GM19328 (cell line): ENCODE measurements around the gene TCEA2.
"Not testable (repeated sequence)": the region's sequence is repeated elsewhere in the genome, so short reads cannot be mapped to it uniquely, and the experiment has no call there.

Experiments
- ATAC-seq: cut with Tn5 transposase; IDR thresholded peaks from one replicate; pipeline ENCODE4 v1.9.1; 2021; ENCODE audit warnings: mild to moderate bottlenecking, moderate library complexity; ENCODE audit not compliant: unreplicated experiment

Gene TCEA2

DNA sequence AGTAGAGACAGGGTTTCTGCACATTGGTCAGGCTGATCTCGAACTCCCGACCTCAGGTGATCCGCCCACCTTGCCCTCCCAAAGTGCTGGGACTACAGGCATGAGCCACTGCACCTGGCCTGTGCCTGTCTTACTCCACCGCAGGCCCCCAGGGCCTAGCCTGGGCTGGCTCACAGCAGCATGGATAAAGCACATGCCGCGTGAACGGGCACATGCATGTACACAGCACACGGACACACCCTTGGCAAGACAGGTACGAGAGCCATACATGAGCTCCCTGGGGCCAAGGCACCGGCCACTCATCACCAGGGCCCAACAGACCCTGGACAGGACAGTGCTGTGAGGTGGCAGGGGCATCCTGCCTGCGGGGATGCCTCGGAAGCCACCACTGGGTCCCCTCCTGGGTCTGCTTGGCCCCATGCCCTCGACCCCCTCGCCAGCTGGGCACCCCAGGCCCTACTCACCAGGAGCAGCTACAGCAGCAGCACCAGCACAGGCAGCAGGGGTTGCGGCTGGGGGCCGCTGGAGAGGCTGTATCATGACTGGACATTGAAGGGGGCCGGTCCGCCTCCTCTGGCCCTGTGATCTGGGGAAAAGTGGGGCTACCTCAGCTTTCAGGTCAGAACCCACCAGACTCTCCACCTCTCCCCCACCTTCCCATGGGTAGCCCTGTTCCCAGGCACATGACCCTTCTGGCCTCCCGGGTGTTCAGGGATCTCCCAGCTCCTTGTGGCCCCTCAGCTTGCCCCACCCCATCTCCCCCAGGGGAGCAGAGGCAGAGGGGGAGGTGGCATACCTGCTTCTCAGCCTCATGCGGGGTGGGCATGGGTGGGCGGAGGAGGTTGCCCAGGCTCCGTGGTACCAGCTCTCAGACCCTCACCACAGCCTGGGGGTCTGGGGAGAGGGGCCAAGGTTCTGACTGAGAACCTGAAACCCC is 13.3 kb downstream of the TCEA2 start:
- no peak for ATAC-seq

DNA sequence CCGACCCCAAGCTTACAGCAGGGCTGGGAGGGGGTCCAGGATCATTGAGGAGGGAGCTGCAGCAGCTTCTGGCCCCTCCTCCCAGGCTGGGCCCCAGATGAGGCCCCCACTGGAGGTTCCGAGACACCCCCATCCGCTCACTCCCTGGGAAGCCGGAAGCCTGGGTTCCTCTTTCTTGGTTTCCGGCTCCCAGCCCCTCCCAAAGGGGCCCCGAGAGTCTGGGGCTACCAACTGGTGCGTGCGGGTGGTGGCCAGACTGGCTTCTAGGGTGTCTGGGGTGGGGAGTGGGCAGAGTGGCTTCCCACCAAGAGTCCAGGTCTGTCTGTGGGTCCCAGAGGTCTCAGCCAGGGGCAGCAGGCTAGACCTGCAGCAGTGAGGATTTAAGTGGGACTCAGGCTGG is 14.1 kb downstream of the TCEA2 start:
- ATAC-seq: no peak

DNA sequence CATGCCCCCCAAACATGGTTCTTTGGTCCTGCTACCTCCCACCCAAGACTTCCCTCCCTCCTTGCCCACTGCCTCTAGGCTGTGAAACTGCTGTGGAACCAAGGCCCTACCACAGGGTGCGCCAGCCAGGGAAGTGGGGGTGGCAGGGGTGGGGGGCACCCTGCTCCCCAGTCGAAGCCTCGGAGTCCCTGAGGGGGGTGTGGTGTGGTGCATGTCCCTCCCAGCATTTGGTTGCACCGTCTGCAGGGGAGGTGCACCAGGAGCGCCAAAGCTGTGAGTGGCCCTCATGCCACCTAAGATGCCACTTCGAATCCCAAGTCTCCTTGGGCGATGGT is 14.5 kb downstream of the TCEA2 start:
- no peak for ATAC-seq

DNA sequence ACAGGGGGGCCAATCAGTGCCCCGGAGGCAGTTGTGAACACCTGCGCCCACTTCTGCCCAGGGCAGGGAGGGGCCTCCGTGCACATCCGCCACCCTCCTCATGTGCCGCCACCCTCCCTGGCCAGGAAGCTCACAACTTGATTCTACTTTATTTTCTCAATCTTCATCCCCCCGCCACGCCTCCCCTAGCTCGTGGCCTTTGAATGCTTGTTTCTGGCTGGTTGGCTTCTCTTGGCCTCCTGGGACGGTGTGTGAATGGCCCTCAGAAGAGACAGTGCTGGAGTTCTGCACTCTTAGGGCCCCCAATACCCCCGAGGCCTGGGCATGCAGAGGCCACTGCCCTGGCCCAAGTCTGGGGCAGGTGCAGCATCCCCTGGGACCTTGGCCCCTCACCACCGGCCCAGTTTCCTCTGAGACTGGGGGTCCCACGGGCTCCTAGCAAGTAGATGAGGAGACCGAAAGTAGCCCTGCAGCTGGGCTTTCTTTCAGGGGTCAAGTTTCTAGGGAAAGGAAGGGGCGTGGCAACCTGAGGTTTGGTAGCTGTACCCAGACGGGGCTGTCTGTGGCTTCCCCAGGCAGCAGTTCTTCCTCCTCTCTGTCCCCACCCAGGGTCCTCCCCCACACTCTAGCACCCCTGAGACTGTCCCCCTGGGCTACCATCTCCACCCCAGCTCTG is 15.0 kb downstream of the TCEA2 start:
- no peak for ATAC-seq

DNA sequence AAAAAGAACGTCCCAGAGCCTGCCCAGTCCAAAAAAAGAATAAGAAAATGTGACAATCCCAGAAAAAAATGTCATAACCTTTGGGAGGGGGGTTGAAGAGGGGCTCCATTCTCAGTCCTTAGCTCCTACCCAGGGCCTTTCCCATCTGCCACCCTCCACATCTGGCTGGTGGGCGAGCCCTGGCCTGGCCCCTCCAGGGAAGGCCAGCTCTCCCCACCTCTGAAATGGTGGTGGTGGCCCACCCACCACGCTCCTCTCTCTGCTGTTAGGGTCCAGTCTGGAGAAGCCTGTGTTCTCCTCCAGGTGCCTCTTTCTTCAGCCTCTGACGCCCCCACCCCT is 15.9 kb downstream of the TCEA2 start:
- ATAC-seq: no peak

DNA sequence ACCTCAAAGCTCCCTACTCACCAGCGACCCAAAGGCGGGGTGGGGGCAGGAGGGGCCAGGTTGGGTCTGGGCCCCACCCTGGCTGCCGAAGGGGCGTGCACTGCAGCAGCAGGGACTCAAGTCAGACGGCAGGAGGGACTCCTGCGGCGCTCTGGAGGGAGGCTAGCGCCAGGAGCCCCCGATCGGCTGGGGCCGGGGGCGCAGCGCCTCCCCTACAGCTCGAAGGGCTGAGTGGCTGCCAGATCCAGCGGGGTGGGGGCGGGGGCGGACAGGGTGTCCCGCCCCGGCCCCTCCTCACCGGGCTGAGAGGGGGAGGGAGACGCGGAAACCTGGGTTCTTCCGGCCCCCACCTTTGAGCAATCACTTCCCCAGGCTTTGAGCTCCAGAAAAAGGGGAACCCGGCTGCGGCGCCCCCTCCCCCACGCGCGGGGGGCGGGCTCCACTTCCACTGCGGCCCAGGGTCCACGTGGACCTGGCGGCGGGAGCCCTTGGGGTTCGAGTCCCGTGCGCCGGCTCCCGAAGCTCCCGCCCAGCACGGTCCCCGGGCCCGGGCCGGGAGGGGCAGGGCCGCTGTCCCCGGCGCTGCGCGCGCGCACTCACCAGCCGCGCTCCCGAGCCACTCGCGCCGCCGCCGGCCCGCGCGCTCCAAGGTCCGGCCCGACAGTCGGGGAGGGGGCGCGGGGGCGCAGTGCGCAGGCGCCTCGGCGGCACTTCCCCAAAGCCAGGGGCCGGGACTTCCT is 16.4 kb downstream of the TCEA2 start, which contains the start of gene RGS19:
RGS19 (minus strand) TSS at position 246 of the 740 bp plus-strand sequence. CDS start 2,632 bp downstream, outside the sequence.
- peak; percentile 29 for ATAC-seq

DNA sequence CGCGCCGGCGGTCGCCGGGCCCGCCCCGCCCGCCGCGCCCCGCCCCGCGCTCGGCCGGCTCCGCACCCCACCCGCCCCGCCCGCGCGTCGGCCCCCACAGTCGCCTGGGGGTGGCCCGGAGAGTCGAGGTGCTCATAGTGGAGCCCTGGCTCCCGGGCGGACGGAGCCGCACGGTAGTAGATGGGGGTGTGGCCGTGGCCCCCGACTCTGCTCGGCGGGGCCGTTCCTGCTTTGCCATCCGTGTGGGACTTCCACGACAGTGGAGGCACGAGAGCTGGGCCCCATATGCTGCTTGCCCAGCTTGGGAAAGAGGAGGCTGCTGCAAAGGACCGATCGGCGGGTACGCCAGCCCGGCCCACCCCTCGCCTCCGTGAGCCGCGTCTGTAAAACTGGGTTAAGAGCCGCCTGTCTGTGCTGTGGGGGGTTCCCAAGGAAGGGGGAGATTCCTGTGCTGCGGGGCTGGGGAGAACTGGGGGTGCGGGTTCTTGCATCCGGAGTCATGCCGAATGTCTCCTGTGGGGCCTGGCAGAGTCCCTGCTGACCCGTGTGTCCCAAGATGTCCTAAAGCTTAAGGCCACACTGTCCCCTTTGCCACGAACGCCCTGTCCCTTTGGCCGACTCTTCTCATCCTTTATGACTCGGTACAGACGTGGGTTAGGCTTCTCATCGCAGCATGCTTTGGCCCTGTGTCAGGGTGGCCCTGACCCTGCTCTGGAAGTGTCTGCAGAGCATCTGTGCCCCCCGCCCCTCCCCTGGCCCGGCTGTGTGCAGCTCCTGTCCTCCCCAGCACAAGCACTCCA is 17.2 kb downstream of the TCEA2 start, which contains the start of gene OPRL1:
OPRL1 (plus strand) TSS at position 70 of the 800 bp plus-strand sequence. CDS start 12,639 bp downstream, outside the sequence.
- ATAC-seq: no peak

DNA sequence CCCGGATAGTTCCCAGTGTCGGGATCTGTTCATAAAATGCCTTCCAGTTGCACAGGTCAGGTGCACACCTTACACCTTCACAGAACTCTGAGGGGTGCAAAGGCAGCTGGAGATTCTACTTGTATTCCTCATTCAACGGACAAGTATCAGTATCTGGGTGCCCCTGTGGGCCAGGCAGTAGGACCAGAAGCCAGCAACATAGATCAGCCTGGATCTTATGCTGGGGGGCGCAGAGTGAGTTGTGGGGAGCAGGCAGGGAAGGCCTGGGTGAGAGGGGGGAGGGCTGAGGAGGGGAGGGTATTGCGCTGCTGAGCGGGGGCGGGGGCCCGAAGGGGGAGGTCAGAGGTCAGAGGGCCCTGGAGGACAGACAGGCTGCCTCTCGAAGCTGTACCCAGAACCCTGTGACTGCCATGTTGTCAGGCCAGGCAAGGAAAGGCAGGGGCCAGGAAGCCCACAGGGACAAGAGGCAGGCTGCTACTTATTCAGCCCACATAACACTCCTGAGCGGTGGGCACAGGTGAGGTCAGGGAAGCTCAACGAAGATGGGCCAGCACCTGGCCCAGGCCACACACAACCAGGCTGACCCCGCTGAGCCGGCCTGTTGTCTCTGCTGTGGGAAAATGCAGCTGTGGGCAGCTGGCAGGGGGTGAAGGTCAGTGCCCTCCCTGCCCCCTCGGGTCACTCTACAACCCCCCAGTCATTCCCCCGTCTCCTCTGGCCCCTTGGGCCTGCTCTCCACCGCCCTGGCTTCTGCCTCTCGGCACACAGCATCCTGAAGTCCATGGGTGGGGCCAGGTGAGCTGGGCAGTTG is 18.0 kb downstream of the TCEA2 start:
- ATAC-seq: no peak

DNA sequence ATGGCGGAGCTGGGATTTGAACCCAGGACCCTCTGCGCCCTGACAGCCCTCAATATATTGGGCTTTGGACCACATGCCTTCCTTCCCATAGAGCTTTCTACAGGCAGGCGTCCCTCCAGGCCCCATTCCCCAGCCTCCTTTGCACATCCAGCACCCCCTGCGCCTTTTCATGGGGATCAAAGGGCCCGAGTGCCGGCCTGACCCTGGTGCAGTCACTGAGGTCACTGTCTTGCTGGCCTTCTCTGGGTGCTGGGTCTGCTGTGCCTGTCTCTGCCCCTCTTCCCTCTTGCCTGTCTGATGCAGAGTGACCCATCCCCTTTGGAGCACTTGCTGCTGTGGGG is 18.6 kb downstream of the TCEA2 start:
- no peak for ATAC-seq

DNA sequence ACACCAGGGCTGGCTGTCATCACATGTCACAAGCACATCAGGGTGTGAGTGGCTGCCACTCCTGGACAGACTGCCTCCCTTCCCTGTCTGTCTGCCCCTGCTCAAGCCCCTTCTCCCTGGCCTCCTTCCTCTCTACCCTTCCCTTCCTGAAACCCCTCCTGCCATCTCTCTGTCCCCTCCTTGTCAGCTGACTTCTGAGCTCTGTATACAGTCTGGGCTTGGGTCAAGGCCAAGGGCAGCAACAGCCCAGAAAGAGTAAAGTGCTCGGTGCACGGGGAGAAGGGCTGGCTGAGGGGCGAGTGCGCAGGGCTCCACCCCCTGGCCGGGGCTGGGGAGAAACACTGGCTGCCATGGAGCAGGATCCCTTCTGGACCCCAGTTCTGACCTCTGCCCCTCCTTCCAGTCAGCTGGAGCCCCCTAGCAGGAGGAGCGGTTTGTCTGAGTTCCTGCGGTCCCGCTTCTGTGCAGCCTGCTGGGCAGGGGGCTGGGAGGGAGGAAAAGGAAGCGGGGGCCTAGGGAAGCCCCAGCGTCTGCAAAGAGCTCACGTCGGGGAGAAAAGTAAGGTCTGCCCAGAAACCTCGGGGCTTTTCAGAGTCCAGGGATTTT is 19.2 kb downstream of the TCEA2 start:
- ATAC-seq: no peak

DNA sequence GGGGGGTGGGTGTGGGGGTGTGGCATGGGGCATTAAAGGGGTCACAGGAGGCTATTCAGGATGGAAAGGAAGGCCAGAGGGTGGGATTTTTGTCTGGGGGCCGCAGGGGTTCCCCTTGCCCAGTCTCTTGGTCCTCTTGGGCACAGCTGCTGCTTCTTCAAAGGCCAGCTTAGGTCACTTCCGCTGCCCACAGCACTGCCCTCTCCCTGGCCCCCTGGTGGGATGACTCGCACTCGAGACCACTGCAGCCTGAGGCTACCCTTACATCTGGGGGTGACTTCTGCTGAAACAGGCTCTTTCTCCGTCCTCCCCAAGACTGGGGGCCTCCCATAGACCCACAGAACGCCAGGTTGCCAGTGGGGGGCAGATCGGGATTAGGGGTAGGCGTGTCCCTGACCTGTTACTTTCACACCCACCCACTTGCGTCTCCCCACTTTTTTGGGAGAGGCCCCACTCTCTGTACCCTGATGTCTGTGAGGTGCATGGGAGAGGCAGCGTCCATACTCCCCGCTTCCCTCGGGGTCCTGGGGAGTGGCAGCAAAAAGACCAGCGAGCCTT is 19.9 kb downstream of the TCEA2 start:
- ATAC-seq: no peak

DNA sequence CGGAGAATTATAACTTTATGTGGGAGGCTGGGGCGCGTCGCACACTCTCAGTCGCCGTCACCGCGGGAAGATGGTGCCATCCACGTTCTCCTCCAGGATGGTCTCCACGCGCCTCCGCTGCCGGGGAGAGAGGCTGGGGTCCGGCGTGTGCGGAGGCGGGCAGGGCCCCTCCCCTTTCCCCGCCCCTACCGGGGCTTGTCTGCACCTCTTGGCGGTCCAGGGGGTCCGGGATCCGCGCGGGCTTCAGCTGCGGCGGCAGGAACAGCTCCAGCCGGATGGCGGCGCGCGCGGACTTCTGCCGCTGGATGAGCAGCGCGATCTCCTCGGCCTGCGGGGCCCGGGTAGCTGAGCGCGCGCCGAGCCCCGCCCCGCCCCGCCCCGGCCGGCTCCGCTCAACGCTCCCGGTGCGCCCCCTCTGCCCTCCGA is 20.4 kb downstream of the TCEA2 start:
- no peak for ATAC-seq

DNA sequence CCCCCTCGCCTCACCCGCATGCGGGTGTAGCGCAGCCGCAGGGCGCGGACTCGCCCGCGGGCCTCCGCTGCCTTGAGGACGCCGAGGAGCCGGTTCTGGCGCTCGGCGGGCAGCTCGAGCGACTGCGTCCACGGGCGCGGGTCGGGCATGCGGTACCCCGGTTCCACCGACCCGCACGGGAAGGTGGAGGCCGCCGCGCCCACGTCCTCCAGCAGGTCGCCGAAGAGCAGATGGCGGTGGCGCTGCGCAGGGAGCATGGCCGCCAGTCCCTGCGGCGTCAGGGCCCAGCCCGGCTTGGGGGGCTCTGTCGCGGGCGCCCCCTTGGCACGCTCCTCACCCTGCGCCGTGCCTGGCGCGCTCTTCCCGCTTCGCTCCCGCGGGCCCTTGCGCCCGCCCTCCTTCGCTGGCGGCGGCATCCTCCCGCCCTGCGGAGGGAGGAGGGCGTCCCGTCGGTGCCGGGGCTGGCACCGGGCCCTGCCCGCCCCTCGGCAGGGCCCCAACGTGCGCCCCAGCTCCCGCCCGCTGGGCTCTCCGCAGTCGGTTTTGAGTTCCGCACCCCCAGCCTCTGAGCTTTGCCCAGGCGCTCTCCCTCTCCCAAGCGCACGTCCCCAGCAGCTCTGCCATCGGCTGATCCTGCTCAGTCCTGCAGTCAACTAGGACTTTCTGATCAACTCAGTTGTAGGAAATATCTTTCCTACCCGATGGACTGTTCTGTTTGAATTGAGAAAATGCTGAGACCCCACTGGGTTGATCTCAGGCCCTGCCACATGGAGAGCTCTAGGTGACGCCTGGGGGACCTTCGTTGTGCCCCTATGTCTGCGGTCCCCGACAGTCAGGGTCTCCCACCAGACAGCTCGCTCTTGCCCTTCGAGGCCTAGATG is 21.0 kb downstream of the TCEA2 start, which contains the start of gene LKAAEAR1:
LKAAEAR1 (minus strand) TSS at position 595 of the 881 bp plus-strand sequence; CDS start at position 416, 179 bp downstream.
- no peak for ATAC-seq

DNA sequence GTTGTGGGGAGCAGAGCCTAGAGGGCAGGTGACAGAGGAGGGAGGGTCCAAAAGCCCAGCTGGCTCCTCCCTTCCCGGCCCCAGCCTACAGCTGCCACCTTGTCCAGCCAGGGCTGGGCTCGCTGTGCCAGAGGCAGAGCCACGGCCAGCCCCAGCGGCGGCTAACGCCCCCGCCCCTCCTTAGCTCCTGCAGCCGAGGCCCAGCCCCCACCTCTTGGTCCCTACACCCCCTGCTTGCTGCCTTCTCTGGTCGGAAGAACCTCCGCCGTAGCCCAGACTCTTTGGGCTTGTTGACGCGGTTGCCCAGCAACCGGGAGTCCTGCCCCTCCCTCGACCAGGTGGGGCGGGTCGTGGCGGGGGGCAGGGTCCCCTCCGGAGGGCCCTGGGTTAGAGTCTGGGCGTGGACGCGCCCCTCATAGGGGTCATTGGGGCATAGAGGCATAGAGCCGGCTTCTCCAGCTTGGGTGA is 21.7 kb downstream of the TCEA2 start:
- ATAC-seq: no peak

DNA sequence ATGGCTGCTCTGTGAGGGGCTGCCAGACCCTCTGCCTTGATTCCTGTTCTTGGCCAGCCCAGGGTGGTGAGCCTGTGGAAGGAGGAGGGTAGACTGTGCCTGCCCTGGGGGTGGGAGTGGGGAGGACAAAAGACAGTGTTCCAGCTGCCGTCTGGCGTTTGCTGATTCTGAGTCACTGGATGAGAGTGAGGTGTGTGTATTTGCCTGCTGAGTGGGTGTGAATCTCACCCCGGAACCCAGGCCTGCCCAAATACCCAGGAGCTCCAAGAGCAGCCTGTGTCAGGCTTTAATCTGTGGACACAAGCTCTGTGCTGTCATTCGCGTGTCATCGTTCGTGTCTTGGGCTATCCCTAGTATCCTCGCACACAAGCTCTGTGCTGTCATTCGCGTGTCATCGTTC is 23.8 kb downstream of the TCEA2 start:
- no peak for ATAC-seq

DNA sequence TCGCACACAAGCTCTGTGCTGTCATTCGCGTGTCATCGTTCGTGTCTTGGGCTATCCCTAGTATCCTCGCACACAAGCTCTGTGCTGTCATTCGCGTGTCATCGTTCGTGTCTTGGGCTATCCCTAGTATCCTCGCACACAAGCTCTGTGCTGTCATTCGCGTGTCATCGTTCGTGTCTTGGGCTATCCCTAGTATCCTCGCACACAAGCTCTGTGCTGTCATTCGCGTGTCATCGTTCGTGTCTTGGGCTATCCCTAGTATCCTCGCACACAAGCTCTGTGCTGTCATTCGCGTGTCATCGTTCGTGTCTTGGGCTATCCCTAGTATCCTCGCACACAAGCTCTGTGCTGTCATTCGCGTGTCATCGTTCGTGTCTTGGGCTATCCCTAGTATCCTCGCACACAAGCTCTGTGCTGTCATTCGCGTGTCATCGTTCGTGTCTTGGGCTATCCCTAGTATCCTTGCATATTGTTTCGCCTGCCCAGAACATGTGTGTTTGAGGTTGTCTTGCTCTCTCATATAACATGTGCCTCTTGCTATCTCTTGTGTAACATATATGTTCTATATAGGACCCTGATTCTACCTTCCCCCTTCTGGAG is 24.3 kb downstream of the TCEA2 start:
- not testable (repeated sequence) for ATAC-seq

DNA sequence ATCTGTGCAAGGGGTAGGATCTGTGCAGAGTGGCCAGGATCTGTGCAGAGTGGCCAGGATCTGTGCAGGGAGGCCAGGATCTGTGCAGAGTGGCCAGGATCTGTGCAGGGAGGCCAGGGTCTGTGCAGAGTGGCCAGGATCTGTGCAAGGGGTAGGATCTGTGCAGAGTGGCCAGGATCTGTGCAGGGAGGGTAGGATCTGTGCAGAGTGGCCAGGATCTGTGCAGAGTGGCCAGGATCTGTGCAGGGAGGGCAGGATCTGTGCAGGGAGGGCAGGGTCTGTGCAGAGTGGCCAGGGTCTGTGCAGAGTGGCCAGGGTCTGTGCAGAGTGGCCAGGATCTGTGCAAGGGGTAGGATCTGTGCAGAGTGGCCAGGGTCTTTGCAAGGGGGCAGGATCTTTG is 25.6 kb downstream of the TCEA2 start:
- ATAC-seq: not testable (repeated sequence)

DNA sequence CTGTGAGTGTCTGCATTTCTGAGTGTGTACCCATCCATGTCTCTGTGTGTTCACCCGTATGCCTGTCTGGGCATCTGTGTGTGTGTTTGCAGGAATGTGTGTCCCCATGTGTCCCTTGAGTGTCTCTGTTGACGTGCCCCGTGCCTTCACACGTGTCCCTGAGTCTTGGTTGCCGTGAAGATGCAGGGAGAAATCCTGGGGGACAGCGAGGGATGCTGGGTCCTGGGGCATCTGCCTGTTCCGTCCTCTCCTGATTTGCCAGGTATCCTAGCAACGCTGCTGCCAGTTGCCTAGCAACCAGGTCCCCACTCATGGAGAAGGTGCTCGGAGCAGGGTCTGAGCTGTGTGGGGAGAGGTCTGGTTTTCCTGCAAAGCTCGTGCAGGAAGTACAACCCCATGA is 27.2 kb downstream of the TCEA2 start:
- no peak for ATAC-seq
